HUES6 (cell line): Measurements from ENCODE around the gene IQCE.

ENCODE experiments used
- H3K27ac ChIP-seq: 2 replicates; pipeline ENCODE4 v1.7.0; 2013; ENCODE audit warnings: low read depth, mild to moderate bottlenecking, low read length, inconsistent platforms
- H3K27me3 ChIP-seq: 2 replicates; pipeline ENCODE4 v1.6.1; 2013; ENCODE audit warnings: low read length; ENCODE audit not compliant: control insufficient read depth, insufficient read depth
- H3K36me3 ChIP-seq: 2 replicates; pipeline ENCODE4 v1.6.1; 2013; ENCODE audit warnings: low read length; ENCODE audit not compliant: control insufficient read depth, insufficient read depth
- H3K4me1 ChIP-seq: 2 replicates; pipeline ENCODE4 v1.6.1; 2013; ENCODE audit warnings: low read length; ENCODE audit not compliant: control insufficient read depth, insufficient read depth
- H3K4me3 ChIP-seq: 2 replicates; pipeline ENCODE4 v1.5.1; 2013; ENCODE audit warnings: low read depth, low read length
- H3K9ac ChIP-seq: one replicate; pipeline ENCODE4 v1.6.1; 2013; ENCODE audit warnings: mild to moderate bottlenecking, low read length
- H3K9me3 ChIP-seq: 2 replicates; pipeline ENCODE4 v1.6.1; 2013; ENCODE audit warnings: low read depth, low read length; ENCODE audit not compliant: control insufficient read depth, insufficient read depth

The IQCE gene

DNA sequence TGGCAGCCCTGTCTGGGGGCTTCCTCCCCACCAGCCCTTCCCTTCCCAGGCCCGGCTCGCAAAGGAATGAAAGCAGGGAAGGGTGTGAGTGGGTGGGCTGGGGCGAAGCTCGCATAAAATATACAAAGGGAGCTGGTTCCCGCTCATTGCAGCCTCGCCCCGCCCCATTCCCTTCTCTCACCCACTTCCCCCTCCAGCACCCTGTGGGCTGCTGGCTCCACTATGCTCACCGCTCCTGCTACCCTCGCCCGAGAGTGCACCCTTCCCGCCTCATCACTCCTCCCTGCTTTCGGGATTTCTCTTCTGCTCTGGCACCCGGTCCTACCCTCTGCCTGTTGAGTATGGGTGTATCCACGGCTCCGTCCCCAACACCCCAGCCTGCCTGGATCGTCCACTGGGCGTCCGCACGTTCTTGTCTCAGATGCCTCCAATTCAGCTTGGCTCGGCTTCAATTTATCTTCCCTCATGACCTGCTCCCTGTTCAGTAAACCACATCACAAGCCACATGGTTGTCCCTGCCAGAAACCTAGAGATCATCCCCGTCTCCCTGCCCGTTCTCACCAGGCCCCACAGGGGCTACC lies 58.6 kb downstream of the IQCE start:
- Histone ChIP-seq H3K4me1 (peaks cover 35% of the 10 kb centered on the region), H3K27me3 (no peaks in the 10 kb centered on the region), H3K4me3 (no peak overlapping the region), H3K27ac (no peak overlapping the region), H3K36me3 (no peaks in the 10 kb centered on the region), H3K9ac (no peak overlapping the region), H3K9me3 (no peaks in the 10 kb centered on the region)

DNA sequence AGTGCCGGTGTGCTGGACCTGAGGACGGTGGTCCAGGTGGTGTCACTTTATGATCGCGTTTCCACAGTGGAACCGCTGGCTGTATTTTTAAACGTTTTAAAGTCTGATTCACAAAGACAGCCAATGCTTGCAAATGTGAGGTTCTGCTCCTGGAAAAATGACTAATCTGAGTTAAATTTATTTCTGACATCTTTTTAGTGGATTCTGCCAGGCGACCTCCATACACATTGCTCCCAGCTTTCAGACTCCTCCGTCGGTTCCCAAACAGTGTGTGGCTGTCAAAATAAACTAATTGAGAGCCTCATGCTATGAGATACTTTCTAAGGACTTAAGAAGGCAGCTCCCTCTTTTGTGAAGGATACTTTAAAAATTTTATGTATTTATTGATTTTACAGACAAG lies 60.3 kb downstream of the IQCE start:
- Histone ChIP-seq H3K36me3 (no peaks in the 10 kb centered on the region), H3K4me1 (peaks cover 36% of the 10 kb centered on the region), H3K4me3 (no peak overlapping the region), H3K27ac (no peak overlapping the region), H3K9ac (no peak overlapping the region), H3K27me3 (no peaks in the 10 kb centered on the region), H3K9me3 (no peaks in the 10 kb centered on the region)

- H3K27me3 ChIP-seq: no peaks in the 10 kb centered on the region
- H3K9ac ChIP-seq: no peak overlapping the region
- H3K9me3 ChIP-seq: no peaks in the 10 kb centered on the region
- peaks cover 38% of the 10 kb centered on the region for H3K4me1 ChIP-seq
- H3K36me3 ChIP-seq: no peaks in the 10 kb centered on the region
- H3K4me3 ChIP-seq: no peak overlapping the region
- 0 out of 2 replicates have a peak overlapping the region, but pooled peaks have one; percentile 22 for H3K27ac ChIP-seq
Observed at GRCh38 chr7:2621061-2621828, 62.5 kb downstream of the IQCE start.

DNA sequence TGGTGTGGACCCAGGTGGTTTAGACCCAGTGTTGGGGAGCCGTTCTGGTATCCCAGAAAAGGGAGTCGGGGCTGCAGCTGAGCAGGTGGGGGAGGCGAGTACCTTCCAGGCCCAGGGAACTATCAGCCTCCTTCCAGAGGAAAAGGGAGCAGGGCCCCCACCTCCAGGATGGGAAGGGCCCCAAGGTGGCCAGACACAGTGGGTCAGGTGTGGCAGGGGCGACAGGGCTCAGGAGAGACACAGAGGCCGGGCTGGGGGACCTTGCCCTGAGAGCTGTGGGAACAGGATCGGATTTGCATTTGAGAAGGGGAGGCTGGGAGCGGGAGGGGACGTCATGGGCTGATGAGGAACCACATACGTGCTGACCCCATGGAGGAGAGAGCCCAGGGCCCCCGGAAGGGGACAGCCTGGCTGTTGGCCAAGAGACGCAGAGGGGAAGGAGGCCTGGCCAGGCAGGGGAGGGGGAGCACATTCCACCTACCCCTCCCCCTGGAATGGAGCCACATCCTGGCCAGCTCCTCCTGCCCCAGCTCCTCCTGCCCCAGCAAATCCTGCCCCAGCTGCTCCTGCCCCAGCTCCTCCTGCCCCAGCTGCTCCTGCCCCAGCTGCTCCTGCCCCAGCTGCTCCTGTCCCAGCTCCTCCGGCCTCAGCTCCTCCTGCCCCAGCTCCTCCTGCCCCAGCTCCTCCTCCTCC lies 63.3 kb downstream of the IQCE start:
- H3K9ac ChIP-seq: no peak overlapping the region
- no peaks in the 10 kb centered on the region for H3K36me3 ChIP-seq
- H3K4me1 ChIP-seq: peaks cover 32% of the 10 kb centered on the region
- H3K4me3 ChIP-seq: no peak overlapping the region
- no peak overlapping the region for H3K27ac ChIP-seq
- H3K27me3 ChIP-seq: no peaks in the 10 kb centered on the region
- 0 out of 2 replicates have a peak, but pooled peaks cover 3% of the 10 kb centered on the region for H3K9me3 ChIP-seq

- Histone ChIP-seq H3K4me1 (peaks cover 27% of the 10 kb centered on the region), H3K36me3 (no peaks in the 10 kb centered on the region), H3K9ac (no peak overlapping the region), H3K27me3 (no peaks in the 10 kb centered on the region), H3K27ac (no peak overlapping the region), H3K9me3 (0 out of 2 replicates have a peak, but pooled peaks cover 3% of the 10 kb centered on the region), H3K4me3 (no peak overlapping the region)
Observed at GRCh38 chr7:2622869-2623697, 64.3 kb downstream of the IQCE start.

- Histone ChIP-seq H3K4me3 (no peak overlapping the region), H3K9ac (no peak overlapping the region), H3K36me3 (no peaks in the 10 kb centered on the region), H3K9me3 (0 out of 2 replicates have a peak, but pooled peaks cover 3% of the 10 kb centered on the region), H3K27me3 (no peaks in the 10 kb centered on the region), H3K27ac (no peak overlapping the region), H3K4me1 (peaks cover 27% of the 10 kb centered on the region)
Observed at GRCh38 chr7:2623698-2624014, 64.9 kb downstream of the IQCE start.

GRCh38 chr7:2624293-2624886 lies 65.6 kb downstream of the IQCE start:
- no peak overlapping the region for H3K27ac ChIP-seq
- H3K36me3 ChIP-seq: no peaks in the 10 kb centered on the region
- H3K9ac ChIP-seq: no peak overlapping the region
- no peak overlapping the region for H3K4me3 ChIP-seq
- H3K27me3 ChIP-seq: no peaks in the 10 kb centered on the region
- 0 out of 2 replicates have a peak, but pooled peaks cover 3% of the 10 kb centered on the region for H3K9me3 ChIP-seq
- H3K4me1 ChIP-seq: peaks cover 27% of the 10 kb centered on the region

- H3K27ac ChIP-seq: no peak overlapping the region
- no peak overlapping the region for H3K9ac ChIP-seq
- H3K36me3 ChIP-seq: no peaks in the 10 kb centered on the region
- no peak overlapping the region for H3K4me3 ChIP-seq
- no peaks in the 10 kb centered on the region for H3K27me3 ChIP-seq
- H3K9me3 ChIP-seq: 0 out of 2 replicates have a peak, but pooled peaks cover 3% of the 10 kb centered on the region
- peaks cover 22% of the 10 kb centered on the region for H3K4me1 ChIP-seq
Observed at GRCh38 chr7:2626498-2627117, 67.8 kb downstream of the IQCE start.

DNA sequence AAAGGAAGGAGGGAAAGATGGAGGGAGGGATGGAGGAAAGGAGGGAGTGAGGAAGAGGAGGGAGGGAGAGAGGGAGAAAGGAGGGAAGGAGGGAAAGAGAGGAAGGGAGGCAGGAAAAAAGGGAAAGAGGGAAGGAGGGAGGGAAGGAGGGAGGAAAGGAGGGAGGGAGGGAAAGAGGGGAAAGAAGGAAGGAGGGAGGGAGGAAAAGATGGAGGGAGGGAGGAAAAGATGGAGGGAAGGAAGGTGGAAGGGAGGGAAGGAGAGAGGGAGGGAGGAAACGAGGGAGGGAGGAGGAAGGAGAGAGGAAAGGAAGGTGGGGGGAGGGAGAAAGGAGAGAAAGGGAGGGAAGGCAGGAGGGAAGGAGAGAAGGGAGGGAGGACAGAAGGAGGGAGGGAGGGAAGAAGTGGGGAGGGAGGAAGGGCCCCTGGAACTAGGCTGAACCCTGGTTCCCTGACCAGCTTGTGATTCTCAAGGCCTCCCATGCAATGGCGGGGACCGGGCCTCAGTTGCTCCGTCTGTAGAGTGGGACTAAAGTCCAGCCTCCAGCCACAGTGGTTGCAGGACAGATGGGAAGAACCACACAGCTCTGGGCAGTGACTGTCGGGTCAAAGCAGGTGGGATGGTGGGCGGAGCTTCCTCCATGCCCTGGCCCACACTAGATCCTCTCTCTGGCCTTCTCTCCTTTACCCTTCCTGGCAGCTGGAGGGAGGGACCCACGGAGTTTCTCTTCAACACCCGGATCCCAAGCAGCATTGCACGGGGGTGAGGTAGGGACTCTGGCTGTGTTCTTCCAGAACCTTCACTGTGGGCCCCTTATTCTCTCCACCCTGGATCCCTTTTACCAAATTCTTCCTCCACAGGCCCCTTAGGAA lies 68.7 kb downstream of the IQCE start:
- Histone ChIP-seq H3K27ac (no peak overlapping the region), H3K27me3 (no peaks in the 10 kb centered on the region), H3K36me3 (no peaks in the 10 kb centered on the region), H3K9ac (no peak overlapping the region), H3K9me3 (0 out of 2 replicates have a peak, but pooled peaks cover 3% of the 10 kb centered on the region), H3K4me3 (no peak overlapping the region), H3K4me1 (peaks cover 15% of the 10 kb centered on the region; the same call in 1 of the 2 replicates)
